ENCODE data around the gene UBE2E2.
"Not testable (repeated sequence)": the region's sequence is repeated elsewhere in the genome, so short reads cannot be mapped to it uniquely, and the experiment has no call there.

The UBE2E2 gene

DNA sequence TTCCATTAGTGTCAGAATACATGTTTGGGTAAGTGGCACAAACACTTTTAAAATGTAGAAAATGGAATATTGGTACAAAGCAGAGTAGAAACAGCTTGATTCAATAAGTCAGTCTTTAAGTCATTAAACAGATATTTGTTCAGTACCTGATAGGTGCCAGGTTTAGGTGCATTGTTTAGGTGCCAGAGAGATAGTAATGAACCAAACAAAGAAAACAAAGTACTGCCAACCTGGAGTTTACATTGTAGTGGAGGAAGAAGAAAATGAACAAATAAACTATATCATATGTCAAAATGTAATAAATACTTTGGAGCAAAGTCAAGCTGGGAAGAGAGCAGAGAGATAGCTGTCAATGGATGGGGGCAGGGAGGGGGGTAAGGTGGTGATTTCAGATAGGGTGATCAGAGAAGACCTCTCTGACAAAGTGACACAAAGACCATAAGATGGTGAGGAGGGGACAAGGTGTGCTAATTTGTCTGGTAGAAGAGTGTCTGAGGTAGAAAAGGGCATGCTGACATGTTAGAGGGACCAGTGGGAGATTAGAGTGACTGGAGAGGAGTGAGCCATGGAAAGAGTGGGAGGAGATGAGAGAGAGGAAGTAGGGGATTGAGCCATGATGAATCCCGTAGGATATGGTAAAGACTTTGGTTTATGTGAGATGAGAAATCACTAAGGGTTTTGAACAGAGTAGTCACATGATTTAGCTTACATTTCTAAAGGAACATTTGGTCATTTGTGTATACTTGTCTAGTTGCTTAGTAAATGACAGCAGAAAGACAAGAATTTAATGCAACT, 128.2 kb downstream of the UBE2E2 start:
- no peak for DNase-seq

GRCh38 chr3:23333633-23334032, 130.5 kb downstream of the UBE2E2 start:
- no peak for DNase-seq

DNA sequence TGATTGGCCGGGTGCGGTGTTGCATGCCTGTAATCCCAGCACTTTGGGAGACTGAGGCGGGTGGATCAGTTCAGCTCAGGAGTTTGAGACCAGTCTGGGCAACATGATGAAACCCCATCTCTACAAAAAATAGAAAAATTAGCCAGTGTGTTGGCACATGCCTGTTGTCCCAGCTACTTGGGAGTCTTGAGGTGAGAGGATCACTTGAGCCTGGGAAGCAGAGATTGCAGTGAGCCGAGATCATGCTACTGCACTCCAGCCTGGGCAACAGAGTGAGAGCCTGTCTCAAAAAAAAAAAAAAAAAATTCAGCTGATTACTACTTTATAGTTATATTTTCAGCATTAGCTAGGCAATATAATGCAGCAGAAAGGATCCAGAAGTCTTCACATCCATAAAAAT, 133.7 kb downstream of the UBE2E2 start:
- DNase-seq, result not testable (repeated sequence)

GRCh38 chr3:23341147-23341838, 138.2 kb downstream of the UBE2E2 start:
- no peak for DNase-seq

DNA sequence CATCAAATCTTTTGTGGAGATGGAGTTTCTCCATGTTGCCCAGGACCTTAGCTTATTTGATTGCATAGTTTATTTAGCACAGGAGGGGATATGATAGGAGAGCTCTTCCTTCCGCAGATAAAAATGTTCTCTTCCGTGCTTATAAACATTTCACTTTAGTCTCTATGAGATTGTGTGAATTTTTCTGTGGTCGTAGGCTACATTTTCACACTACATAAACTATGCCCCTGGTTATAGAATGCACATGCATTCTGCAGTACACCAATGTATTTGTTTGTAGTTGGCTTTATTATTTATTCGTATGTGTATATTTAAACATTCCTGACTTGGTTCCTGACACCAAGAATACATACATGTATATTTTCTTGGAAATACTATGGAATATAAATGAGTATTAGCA, 139.2 kb downstream of the UBE2E2 start:
- no peak for DNase-seq

GRCh38 chr3:23343509-23343908, 140.4 kb downstream of the UBE2E2 start:
- DNase-seq, result no peak

DNA sequence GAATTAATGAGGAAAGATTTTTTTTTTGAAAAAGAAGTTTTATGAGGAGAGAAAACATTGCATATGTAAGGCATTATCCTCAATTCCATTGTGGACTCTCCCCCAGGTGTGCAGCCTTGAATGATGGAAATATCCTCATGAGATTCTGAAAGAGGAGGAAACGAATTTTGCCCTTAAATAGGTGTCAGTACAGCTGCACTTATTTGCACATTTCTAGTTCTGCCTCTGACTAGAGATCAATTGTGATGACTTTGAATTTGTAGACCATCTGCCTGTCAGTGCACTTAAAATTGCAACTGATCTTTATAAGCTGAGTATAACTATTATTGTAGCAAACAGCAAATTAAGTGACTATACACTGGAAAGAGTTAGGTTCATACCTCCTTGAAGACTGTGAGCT, 141.8 kb downstream of the UBE2E2 start:
- no peak for DNase-seq

DNA sequence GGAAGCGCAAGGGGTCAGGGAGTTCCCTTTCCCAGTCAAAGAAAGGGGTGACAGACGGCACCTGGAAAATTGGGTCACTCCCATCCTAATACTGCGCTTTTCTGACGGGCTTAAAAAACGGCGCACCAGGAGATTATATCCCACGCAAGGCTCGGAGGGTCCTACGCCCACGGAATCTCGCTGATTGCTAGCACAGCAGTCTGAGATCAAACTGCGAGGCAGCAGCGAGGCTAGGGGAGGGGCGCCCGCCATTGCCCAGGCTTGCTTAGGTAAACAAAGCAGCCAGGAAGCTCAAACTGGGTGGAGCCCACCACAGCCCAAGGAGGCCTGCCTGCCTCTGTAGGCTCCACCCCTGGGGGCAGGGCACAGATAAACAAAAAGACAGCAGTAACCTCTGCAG, 146.3 kb downstream of the UBE2E2 start:
- not testable (repeated sequence) for DNase-seq

- no peak for DNase-seq
Measured at GRCh38 chr3:23356169-23356568, 153.0 kb downstream of the UBE2E2 start.

GRCh38 chr3:23356923-23357322, 153.8 kb downstream of the UBE2E2 start:
- no peak for DNase-seq

GRCh38 chr3:23359116-23359515, 156.0 kb downstream of the UBE2E2 start:
- no peak for DNase-seq

GRCh38 chr3:23365066-23365465, 161.9 kb downstream of the UBE2E2 start:
- no peak for DNase-seq

DNA sequence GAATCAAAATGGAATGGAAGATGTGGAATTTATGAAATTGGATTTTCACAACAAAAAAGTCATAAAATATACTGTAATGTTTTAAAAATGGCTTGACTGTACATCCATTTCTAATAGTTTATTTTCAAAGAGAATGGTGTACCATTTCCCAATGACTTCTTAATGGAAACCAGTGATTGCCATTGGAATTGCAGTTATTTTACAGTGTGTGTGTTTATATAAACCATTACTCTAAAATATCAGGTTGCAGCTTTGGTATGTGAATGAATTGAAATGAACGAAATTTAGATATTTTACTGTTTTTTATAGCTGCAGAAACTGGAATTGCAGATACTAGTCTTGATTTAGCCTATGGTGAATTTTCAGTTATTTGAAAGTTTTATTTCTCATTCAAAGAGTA, 165.6 kb downstream of the UBE2E2 start:
- DNase-seq, result no peak

GRCh38 chr3:23372285-23372684, 169.2 kb downstream of the UBE2E2 start:
- DNase-seq, result no peak

DNA sequence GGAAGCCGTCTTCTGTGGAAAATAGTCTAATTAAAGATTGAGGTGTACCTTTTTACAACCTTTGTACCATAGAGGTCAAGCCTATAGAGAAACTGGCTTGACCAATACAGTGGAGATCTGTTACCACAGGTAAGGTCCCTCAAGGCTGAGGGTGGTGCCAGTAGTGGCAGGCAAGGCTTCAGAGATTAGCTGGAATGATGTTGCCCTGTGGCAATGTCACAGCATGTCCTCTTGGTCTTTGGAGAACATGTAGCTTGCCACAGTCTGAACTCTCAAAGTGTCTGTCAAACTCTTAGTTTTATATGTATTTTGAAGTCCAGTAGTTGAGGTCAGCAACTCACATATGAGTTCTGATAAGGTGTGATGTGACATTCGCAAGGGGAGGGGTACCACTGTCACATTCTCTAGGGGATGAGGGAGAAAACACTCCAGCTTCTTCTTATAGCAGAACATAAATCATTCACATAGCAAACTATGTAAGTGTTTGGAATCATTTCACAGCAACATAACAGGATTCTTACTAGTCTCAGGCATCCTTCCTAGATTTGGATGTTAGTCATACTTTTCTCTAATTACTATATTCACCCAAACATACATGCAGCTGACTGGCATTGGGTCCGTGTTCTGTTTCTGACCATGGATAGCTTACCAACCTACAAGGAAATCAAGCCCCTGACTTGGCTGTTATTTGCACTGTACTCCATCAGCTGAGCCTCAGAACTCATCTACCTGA, 173.6 kb downstream of the UBE2E2 start:
- peak; percentile 8 for DNase-seq

DNA sequence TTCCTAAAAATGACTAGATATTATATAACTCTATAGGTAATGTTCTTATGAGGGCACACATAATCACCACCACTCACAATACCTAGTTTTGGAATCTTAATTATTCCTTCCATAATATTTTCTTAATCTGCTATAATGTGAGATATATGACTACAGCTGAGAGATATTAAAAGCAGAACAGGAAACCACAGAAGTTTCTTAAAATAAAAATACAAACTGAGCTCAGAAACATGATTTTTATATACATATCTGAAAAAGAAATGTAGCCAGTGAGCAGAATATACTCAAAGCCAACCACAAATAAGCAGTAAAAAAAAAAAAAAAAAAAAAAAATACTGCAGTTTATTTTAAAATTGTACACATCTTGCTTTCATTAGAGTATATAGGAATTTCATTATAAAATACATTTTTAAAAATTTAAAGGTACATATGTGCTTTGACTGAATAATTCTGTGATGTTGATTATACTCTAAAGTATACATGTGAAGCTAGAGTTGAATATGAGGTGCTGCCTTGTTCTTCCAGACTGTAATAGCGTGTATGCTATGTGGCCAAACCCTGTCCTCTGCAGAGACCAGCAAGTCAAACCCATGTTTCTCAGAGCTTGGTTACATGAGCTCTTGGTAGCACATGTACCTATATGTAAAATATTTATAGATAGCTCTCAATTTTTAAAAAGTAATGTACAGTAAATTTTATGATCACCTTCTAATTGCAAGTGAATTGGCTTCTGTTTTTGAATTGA, 175.0 kb downstream of the UBE2E2 start:
- DNase-seq, result no peak

GRCh38 chr3:23383875-23384274, 180.7 kb downstream of the UBE2E2 start:
- no peak for DNase-seq

DNA sequence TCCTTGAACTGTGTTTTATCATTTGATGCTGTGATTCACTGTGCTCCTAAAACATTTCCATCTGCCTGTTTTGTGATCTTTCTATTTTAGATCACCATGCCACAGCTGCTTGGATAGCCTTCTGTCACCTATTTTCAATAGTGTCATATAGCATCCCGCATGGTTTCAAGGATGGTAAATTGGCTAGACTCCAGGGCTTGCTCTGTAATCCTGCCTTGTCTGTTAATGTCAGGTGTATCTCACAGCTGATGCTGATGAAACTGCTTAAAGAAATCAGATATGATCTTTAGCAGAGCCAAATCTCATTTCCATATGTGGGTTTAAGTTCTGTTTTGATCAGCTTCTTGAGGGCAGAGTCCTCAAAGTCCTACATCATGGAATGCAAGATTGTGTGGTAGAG, 182.2 kb downstream of the UBE2E2 start:
- no peak for DNase-seq

- no peak for DNase-seq
Measured at GRCh38 chr3:23387286-23387918, 184.3 kb downstream of the UBE2E2 start.

GRCh38 chr3:23389089-23389488, 186.0 kb downstream of the UBE2E2 start:
- DNase-seq, result no peak

DNA sequence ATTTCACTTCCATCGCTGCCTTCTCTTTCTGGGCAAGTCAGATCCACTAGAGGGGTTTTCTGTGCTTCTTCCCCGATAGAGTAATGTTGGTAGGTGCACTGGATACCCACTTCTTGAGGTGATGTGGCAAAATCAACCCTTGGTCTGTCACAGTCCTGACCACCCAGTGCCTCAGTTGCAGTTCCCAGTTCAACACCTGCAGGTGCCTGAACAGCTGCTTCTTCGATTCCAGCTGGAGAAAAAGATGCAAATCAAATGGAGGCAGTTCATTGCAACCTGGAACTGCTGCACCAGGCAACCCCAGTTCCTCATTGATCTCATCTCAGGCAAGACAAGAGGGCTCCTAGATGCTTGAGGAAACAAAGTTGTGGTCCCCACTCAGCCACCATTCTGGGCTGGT, 186.6 kb downstream of the UBE2E2 start:
- no peak for DNase-seq

GRCh38 chr3:23390446-23390845, 187.3 kb downstream of the UBE2E2 start:
- no peak for DNase-seq

All from fibroblast of skin of right quadriceps (primary cell).